ENCODE measurements around the gene UTS2R. TPM values are rescaled to one million over a fixed set of nuclear protein-coding genes. Genes with fewer than 3 reads are reported as not detected.
"Not testable (repeated sequence)": the region's sequence is repeated elsewhere in the genome, so short reads cannot be mapped to it uniquely, and the experiment has no call there.

UTS2R gene
- total RNA-seq, 2 donors from 2014 or later: 0.18 TPM; not detected in 1

DNA sequence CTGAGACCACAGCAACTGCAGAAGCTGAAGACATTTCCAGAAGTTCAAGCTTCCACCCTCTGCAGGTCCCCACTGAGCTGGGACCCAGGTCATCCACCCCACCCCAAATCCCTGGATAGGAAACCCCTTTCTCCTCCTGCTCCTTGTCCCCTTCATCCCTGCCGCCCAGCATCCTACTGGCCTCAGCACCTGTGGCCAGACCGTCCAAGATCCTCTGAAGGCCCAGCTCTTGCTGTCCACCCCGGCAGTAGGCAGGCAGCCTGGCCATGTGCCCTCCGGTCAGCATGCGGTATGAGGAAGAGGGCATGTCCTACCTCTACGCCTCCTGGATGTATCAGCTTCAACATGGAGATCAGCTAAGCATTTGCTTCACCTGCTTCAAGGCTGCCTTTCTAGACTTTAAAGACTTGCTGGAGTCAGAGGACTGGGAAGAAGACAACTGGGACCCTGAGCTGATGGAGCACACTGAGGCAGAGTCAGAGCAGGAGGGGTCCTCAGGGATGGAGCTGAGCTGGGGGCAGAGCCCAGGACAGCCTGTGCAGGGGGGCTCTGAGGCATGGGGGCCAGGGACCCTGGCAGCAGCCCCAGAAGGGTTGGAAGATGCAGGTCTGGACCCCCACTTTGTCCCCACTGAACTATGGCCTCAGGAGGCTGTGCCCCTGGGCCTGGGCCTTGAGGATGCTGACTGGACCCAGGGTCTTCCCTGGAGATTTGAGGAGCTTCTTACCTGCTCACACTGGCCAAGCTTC lies 9.5 kb upstream of the UTS2R start:
- no peak for DNase-seq (ENCODE audit: low spot score in 2 of 2)
- ATAC-seq: no peak
- Mint-ChIP-seq H3K36me3 (no peaks in the 10 kb centered on the region), H3K27ac (peak overlapping the region in 1 of 2 donors; percentile 86), H3K9me3 (peaks cover 0 to 5% of the 10 kb centered on the region in 2 donors)

GRCh38 chr17:82365606-82366295 lies 5.8 kb upstream of the UTS2R start:
- Mint-ChIP-seq H3K27ac (no peak overlapping the region), H3K9me3 (no peaks in the 10 kb centered on the region), H3K36me3 (no peaks in the 10 kb centered on the region)
- DNase-seq (ENCODE audit: low spot score in 2 of 2) (no peak), ATAC-seq (no peak)

GRCh38 chr17:82366749-82367148 lies 4.8 kb upstream of the UTS2R start:
- Mint-ChIP-seq H3K27ac (no peak overlapping the region), H3K36me3 (no peaks in the 10 kb centered on the region), H3K9me3 (no peaks in the 10 kb centered on the region)
- ATAC-seq (no peak), DNase-seq (ENCODE audit: low spot score in 2 of 2) (no peak)

DNA sequence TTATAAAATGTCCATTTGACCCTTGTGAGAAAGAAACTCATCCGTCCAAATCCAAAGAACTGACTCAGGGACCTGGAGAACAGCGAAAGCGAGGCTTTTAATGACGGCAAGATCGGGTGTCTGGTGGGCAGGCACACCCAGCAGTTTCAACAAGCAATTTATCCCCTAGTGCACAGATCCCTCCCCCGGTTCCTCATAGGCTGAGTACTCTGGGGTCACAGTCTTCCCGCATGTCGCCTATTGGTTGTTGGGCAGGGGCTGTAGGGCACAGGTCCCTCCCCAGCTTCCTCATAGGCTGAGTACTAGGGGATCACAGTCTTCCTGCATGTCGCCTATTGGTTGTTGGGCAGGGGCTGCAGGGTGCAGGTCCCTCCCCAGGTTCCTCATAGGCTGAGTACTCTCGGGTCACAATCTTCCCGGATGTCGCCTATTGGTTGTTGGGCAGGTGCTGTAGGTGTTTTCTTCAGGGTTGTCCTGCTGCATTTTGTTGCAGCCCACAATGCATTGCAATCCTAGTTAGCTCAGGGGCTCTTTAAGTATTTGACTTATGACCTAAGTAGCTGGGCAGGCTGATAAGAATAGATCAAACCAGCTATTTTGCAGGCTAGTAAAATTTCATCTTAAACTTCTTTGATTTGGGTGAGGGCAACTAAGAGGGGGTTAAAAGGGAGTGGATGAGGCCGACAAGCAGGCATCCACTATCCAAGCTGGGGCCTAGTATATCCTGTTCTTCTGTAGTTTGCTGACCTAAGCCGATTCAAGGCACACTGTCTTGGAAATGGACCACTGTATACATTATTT lies 3.6 kb upstream of the UTS2R start:
- Mint-ChIP-seq H3K27ac (no peak overlapping the region), H3K36me3 (no peaks in the 10 kb centered on the region), H3K9me3 (no peaks in the 10 kb centered on the region)
- DNase-seq (ENCODE audit: low spot score in 2 of 2) (no peak), ATAC-seq (peak in 1 of 2 donors; percentile 79)

DNA sequence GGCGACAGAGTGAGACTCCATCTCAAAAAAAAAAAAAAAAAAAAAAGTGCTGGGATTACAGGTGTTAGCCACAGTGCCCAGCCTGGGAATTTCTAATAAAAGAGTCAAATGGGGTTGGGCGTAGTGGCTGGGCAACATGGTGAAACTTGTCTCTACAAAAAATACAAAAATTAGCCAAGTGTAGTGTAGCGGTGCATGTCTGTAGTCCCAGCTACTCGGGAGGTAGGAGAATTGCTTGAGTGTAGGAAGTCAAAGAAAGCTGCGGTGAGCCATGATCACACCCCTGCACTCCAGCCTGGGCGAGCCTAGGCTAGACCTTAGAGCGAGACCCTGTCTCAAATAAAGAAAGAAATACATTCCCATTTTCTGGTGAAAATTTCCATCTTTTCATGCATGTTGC lies 2.4 kb upstream of the UTS2R start:
- no peak for ATAC-seq
- no peak overlapping the region for H3K27ac Mint-ChIP-seq
- no peaks in the 10 kb centered on the region for H3K9me3 Mint-ChIP-seq
- H3K36me3 Mint-ChIP-seq: no peaks in the 10 kb centered on the region
- no peak for DNase-seq (ENCODE audit: low spot score in 2 of 2)

- no peaks in the 10 kb centered on the region for H3K9me3 Mint-ChIP-seq
- no peaks in the 10 kb centered on the region for H3K36me3 Mint-ChIP-seq
- no peak overlapping the region for H3K27ac Mint-ChIP-seq
- DNase-seq (ENCODE audit: low spot score in 2 of 2) (no peak), ATAC-seq (peak; percentile 56 to 59)
These were observed 863 bp upstream of the UTS2R start for GRCh38 chr17:82370471-82371332.

DNA sequence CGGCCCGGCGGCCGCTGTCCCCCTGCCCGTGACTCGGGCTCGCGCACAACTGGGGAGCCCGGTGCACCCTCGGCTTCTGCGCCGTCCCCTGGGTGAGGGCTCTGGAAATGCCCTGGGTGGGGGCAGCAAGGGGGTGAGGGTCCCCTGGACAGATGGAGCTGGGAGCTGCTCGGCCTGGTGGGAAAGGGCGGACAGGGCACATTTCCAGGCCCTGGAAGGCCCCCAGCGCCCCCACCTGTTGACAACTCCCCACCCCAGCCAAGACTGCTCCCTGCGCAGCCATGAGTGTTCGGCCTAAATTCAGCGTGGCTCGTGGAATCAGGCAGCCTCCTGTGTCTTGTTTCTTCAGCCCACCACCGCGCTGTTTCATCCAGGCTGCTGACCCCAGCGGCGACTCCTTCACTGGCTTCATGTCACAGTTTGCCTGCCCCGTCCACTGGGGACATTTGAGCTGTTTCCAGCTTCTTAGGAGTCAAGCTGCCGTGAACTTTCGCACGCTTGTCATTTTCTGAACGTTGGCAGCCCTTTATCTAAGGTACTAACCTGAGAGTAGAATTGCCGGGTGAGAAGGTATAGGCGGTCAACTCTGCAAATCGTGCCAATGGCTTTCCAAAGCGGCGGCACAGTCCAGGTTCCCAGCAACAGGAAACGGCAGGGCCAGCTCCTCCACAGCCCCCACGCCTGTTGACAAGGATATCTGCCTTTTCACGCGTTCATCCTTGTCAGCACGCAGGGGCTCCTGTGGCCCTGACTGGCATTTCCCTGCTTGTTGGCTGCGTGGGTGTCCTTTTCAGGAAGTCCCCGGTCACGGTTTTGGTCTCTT lies 895 bp downstream of the UTS2R start:
- no peaks in the 10 kb centered on the region for H3K36me3 Mint-ChIP-seq
- no peak overlapping the region for H3K27ac Mint-ChIP-seq
- no peak for ATAC-seq
- no peaks in the 10 kb centered on the region for H3K9me3 Mint-ChIP-seq
- DNase-seq (ENCODE audit: low spot score in 2 of 2): no peak

DNA sequence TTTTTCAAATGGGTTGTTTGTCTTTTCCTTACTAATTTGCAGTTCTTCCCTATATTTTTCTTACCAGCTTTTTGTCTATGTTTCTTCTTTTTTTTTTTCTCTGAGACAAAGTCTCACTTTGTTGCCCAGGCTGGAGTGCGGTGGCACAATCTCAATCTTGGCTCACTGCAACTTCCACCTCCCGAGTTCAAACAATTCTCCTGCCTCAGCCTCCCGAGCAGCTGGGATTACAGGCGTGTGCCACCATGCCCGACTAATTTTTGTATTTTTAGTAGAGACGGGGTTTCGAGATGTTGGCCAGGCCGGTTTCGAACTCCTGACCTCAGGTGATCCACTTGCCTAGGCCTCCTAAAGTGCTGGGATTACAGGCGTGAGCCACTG lies 1.5 kb downstream of the UTS2R start:
- H3K27ac Mint-ChIP-seq: peak overlapping the region in 1 of 2 donors; percentile 48
- not testable (repeated sequence) for DNase-seq (ENCODE audit: low spot score in 2 of 2)

GRCh38 chr17:82373731-82374625 lies 2.4 kb downstream of the UTS2R start:
- ATAC-seq (no peak), DNase-seq (ENCODE audit: low spot score in 2 of 2) (no peak)
- Mint-ChIP-seq H3K9me3 (no peaks in the 10 kb centered on the region), H3K27ac (no peak overlapping the region), H3K36me3 (no peaks in the 10 kb centered on the region)

More for the DNA sequence above, 1.5 kb downstream of the UTS2R start:
- ATAC-seq, H3K36me3 Mint-ChIP-seq, H3K9me3 Mint-ChIP-seq: not testable (repeated sequence)

- ATAC-seq (peak in 1 of 2 donors; percentile 10), DNase-seq (ENCODE audit: low spot score in 2 of 2) (no peak)
- Mint-ChIP-seq H3K36me3 (no peaks in the 10 kb centered on the region), H3K27ac (no peak overlapping the region), H3K9me3 (no peaks in the 10 kb centered on the region)
These were observed 3.2 kb downstream of the UTS2R start for GRCh38 chr17:82374626-82375331.

DNA sequence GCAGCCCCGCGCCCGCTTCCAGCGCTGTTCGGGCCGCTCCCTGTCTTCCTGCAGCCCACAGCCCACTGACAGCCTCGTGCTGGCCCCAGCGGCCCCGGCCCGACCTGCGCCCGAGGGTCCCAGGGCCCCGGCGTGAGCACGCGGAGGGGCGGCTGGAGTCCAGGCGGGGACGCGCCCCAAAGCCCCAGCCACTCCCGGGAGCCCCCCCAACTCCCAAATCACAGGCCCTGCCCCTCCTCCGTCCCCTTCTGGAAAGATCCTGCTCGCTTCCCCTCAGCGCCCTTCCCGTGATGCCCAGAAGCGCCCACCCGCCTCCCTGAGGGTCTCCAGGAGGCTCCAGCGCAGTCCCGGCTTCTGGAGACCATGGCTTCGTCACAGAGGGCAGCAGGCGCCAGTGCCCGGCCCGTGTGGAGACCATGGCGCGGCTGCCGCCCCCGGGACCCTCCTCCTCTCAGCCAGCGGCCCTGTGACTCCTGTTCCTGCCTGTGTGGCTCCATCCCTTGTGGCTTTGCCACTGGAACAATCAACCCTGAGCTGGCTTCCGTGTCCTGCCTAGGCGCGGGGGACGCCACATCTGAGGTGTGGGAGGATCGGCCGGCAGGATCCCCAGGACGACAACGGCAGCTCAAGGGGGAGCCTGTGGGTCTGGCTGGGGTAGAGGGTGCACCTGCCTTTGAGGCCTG lies 3.9 kb downstream of the UTS2R start:
- DNase-seq (ENCODE audit: low spot score in 2 of 2): no peak
- ATAC-seq: no peak
- H3K27ac Mint-ChIP-seq: no peak overlapping the region
- H3K36me3 Mint-ChIP-seq: no peaks in the 10 kb centered on the region
- no peaks in the 10 kb centered on the region for H3K9me3 Mint-ChIP-seq

- no peaks in the 10 kb centered on the region for H3K9me3 Mint-ChIP-seq
- ATAC-seq: no peak
- H3K36me3 Mint-ChIP-seq: no peaks in the 10 kb centered on the region
- no peak overlapping the region for H3K27ac Mint-ChIP-seq
- DNase-seq (ENCODE audit: low spot score in 2 of 2): no peak
These were observed 4.6 kb downstream of the UTS2R start for GRCh38 chr17:82376042-82376730.

- ATAC-seq; H3K36me3 Mint-ChIP-seq; H3K27ac Mint-ChIP-seq; DNase-seq (ENCODE audit: low spot score in 2 of 2); H3K9me3 Mint-ChIP-seq: not testable (repeated sequence)
These were observed 5.7 kb downstream of the UTS2R start for GRCh38 chr17:82377294-82377693.

Data from activated naive CD4-positive, alpha-beta T cell treated with anti-CD3 and anti-CD28 coated beads, Interleukin-2, amount 50 U/mL, for 72 hours (primary cell).